ENCODE results near the gene DSCAML1.

The DSCAML1 gene

DNA sequence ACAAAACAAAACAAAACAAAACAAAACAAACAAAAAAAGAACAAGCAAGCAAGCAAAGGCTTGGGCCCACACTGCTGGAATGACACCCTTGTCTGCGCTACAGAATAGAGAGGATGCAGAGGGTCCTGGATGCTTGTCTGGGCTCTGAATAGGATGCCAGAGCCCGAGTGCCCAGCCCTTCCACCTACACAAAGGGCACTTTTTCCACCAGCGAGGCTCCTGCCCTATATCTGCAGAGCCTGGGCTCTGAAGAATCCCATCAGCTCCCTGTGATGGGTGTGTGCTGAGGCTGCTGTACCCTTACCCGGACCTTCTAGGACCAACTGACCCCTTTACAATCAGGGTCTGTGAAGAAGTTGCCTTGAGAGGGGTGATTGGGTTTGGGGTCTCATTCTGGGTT lies 221.2 kb downstream of the DSCAML1 start:
- TF ChIP-seq CTCF (IDR thresholded peaks at IDR 0.05; ENCODE audit: insufficient read depth, low read length, missing control alignments) = no peak
- POLR2A ChIA-PET = no interaction called here
- H3K4me3 ChIP-seq (ENCODE audit: low read depth, low read length) = no peak overlapping the region
- CTCF ChIA-PET = no interaction called here
- no peak for DNase-seq (ENCODE audit: low read depth, low spot score)

- no peak overlapping the region for H3K4me3 ChIP-seq (ENCODE audit: low read depth, low read length)
- no peak for DNase-seq (ENCODE audit: low read depth, low spot score)
- no peak for TF ChIP-seq CTCF (IDR thresholded peaks at IDR 0.05; ENCODE audit: insufficient read depth, low read length, missing control alignments)
- CTCF ChIA-PET = no interaction called here
- POLR2A ChIA-PET = no interaction called here
These were observed 222.5 kb downstream of the DSCAML1 start for GRCh38 chr11:117574551-117574950.

- ChIA-PET CTCF (no interaction called here), POLR2A (no interaction called here)
- H3K4me3 ChIP-seq (ENCODE audit: low read depth, low read length) = no peak overlapping the region
- DNase-seq (ENCODE audit: low read depth, low spot score) = no peak
- TF ChIP-seq CTCF (IDR thresholded peaks at IDR 0.05; ENCODE audit: insufficient read depth, low read length, missing control alignments) = no peak
These were observed 223.7 kb downstream of the DSCAML1 start for GRCh38 chr11:117573326-117573725.

GRCh38 chr11:117572671-117573070 lies 224.3 kb downstream of the DSCAML1 start:
- no peak for TF ChIP-seq CTCF (IDR thresholded peaks at IDR 0.05; ENCODE audit: insufficient read depth, low read length, missing control alignments)
- no peak for DNase-seq (ENCODE audit: low read depth, low spot score)
- H3K4me3 ChIP-seq (ENCODE audit: low read depth, low read length) = no peak overlapping the region
- POLR2A ChIA-PET = no interaction called here
- CTCF ChIA-PET = no interaction called here

DNA sequence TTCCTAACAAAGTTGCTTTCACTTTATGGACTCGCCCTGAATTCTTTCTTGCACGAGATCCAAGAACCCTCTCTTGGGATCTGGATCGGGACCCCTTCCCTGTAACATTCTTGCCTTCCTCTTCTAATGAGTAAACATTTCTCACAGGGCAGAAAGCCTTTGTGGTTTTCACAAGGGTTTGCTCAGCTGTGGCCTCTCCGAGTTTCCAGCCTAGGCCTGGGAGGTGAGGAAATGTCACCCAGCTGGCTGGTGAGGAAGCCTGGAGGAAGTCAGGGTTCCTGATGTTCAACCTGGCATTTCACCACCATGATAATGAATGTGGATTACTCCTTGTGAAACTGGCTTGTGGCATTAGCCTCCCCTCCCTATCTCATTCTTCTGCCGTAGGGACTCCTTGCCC lies 224.9 kb downstream of the DSCAML1 start:
- no peak overlapping the region for H3K4me3 ChIP-seq (ENCODE audit: low read depth, low read length)
- TF ChIP-seq CTCF (IDR thresholded peaks at IDR 0.05; ENCODE audit: insufficient read depth, low read length, missing control alignments) = no peak
- DNase-seq (ENCODE audit: low read depth, low spot score) = no peak
- ChIA-PET POLR2A (no interaction called here), CTCF (no interaction called here)

GRCh38 chr11:117570701-117571100 lies 226.3 kb downstream of the DSCAML1 start:
- H3K4me3 ChIP-seq (ENCODE audit: low read depth, low read length) = no peak overlapping the region
- no peak for TF ChIP-seq CTCF (IDR thresholded peaks at IDR 0.05; ENCODE audit: insufficient read depth, low read length, missing control alignments)
- POLR2A ChIA-PET = no interaction called here
- no peak for DNase-seq (ENCODE audit: low read depth, low spot score)
- CTCF ChIA-PET = no interaction called here
